ENCODE measurements around the gene PER3. TPM values are rescaled to one million over a fixed set of nuclear protein-coding genes. Genes with fewer than 3 reads are reported as not detected.

Gene PER3
- total and polyA plus RNA-seq, 2 of the 4 experiments (the other 2 are of a cell fraction) = 3.4 to 4.2 TPM

- ChIA-PET CTCF (no interaction called here), POLR2A (ENCODE audit: unreplicated experiment) (no interaction called here)
- 70% methylated on average over 7 of the region's 15 CpGs; no CpG with 5 or more reads in 1 of the 2 experiments for WGBS, 2 experiments (ENCODE audit: extremely low coverage in 2 of 2, insufficient read length in 1 of 2)
- 0 out of 2 replicates have a peak, but pooled peaks cover 1% of the 10 kb centered on the region for H3K9me1 ChIP-seq (ENCODE audit: insufficient read depth, low read length)
- in situ Hi-C loops (cut with MboI; ENCODE audit: low sequenced_read_pairs) (no loop called here), dilution Hi-C loops (cut with HindIII; ENCODE audit: low sequenced_read_pairs, unreplicated experiment) (no loop called here), intact Hi-C loops (cut with micrococcal nuclease) (no loop called here)
- BruUV-seq (replicated peaks) = no TSS peak
- H4K20me1 ChIP-seq (ENCODE audit: insufficient read depth, low read length) = no peaks in the 10 kb centered on the region
- H3K4ac ChIP-seq (ENCODE audit: low read depth, low read length) = no peak overlapping the region
- no peaks in the 10 kb centered on the region for H3K79me1 ChIP-seq (ENCODE audit: low read depth in 1 of 2, low read length in 2 of 2)
- H4K91ac ChIP-seq (ENCODE audit: insufficient read depth, low read depth, low read length) = no peak overlapping the region
- no peak overlapping the region for H4K5ac ChIP-seq (ENCODE audit: low read depth, low read length)
- H3K4me2 ChIP-seq (ENCODE audit: low read depth, low read length) = no peak overlapping the region
- H3K56ac ChIP-seq (ENCODE audit: extremely low read depth, insufficient read depth, low read length) = no peak overlapping the region
- TF ChIP-seq MAZ (IDR thresholded peaks at IDR 0.05; ENCODE audit: borderline replicate concordance, low read depth, low read length) (no peak), SMC3 (IDR thresholded peaks at IDR 0.05; ENCODE audit: low read depth, low read length) (no peak), CHD1 (IDR thresholded peaks at IDR 0.05; ENCODE audit: low read depth, low read length) (no peak), MXI1 (IDR thresholded peaks at IDR 0.05; ENCODE audit: borderline replicate concordance, low read depth, low read length) (no peak), FOS (IDR thresholded peaks at IDR 0.05; ENCODE audit: low read depth, low read length) (no peak), POLR2A (IDR thresholded peaks at IDR 0.05; ENCODE audit: low read depth, low read length) (no peak), MAFK (IDR thresholded peaks at IDR 0.05; ENCODE audit: low read depth, low read length) (no peak), RAD21 (IDR thresholded peaks at IDR 0.05; ENCODE audit: low read length) (no peak), RFX5 (IDR thresholded peaks at IDR 0.05; ENCODE audit: low read depth, low read length) (no peak), CEBPB (IDR thresholded peaks at IDR 0.05; ENCODE audit: low read depth, low read length) (no peak), NFE2L2 (IDR thresholded peaks at IDR 0.05; ENCODE audit: low read depth, low read length) (no peak)
- TF ChIP-seq, protein P1, sequence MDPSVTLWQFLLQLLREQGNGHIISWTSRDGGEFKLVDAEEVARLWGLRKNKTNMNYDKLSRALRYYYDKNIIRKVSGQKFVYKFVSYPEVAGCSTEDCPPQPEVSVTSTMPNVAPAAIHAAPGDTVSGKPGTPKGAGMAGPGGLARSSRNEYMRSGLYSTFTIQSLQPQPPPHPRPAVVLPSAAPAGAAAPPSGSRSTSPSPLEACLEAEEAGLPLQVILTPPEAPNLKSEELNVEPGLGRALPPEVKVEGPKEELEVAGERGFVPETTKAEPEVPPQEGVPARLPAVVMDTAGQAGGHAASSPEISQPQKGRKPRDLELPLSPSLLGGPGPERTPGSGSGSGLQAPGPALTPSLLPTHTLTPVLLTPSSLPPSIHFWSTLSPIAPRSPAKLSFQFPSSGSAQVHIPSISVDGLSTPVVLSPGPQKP (IDR thresholded peaks at IDR 0.05; ENCODE audit: borderline replicate concordance, low read depth, low read length) = no peak
- TF ChIP-seq, protein P2, sequence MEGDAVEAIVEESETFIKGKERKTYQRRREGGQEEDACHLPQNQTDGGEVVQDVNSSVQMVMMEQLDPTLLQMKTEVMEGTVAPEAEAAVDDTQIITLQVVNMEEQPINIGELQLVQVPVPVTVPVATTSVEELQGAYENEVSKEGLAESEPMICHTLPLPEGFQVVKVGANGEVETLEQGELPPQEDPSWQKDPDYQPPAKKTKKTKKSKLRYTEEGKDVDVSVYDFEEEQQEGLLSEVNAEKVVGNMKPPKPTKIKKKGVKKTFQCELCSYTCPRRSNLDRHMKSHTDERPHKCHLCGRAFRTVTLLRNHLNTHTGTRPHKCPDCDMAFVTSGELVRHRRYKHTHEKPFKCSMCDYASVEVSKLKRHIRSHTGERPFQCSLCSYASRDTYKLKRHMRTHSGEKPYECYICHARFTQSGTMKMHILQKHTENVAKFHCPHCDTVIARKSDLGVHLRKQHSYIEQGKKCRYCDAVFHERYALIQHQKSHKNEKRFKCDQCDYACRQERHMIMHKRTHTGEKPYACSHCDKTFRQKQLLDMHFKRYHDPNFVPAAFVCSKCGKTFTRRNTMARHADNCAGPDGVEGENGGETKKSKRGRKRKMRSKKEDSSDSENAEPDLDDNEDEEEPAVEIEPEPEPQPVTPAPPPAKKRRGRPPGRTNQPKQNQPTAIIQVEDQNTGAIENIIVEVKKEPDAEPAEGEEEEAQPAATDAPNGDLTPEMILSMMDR (conservative IDR thresholded peaks at IDR 0.05; ENCODE audit: low read depth, low read length) = no peak
- H3K27ac ChIP-seq (ENCODE audit: insufficient read depth, low read length) = no peak overlapping the region
- no peak overlapping the region for H3K4me3 ChIP-seq (ENCODE audit: insufficient read depth, low read depth, low read length)
- H3K9ac ChIP-seq (ENCODE audit: low read depth, low read length) = no peak overlapping the region
- H2BK15ac ChIP-seq (ENCODE audit: low read depth, low read length) = no peak overlapping the region
- no peak overlapping the region for H3K18ac ChIP-seq (ENCODE audit: low read depth, low read length)
- H3K23ac ChIP-seq (ENCODE audit: low read depth, low read length) = no peak overlapping the region
- no peaks in the 10 kb centered on the region for H3K4me1 ChIP-seq (ENCODE audit: control insufficient read depth, insufficient read depth, low read length)
- H3K27me3 ChIP-seq (ENCODE audit: control insufficient read depth, insufficient read depth, low read length) = no peaks in the 10 kb centered on the region; the same call in 1 of the 2 replicates
- no peak overlapping the region for H4K8ac ChIP-seq (ENCODE audit: low read depth in 2 of 2, low read length in 2 of 2)
- no peaks in the 10 kb centered on the region for H3K36me3 ChIP-seq (ENCODE audit: control insufficient read depth, insufficient read depth, low read length)
- no peak for ATAC-seq (ENCODE audit: low read depth)
- no peak overlapping the region for H2BK120ac ChIP-seq (ENCODE audit: low read depth, low read length)
- H2BK5ac ChIP-seq (ENCODE audit: low read depth, low read length, poor library complexity, severe bottlenecking) = no peak overlapping the region
- H2BK20ac ChIP-seq (ENCODE audit: low read depth, low read length) = no peak overlapping the region
- no peak for DNase-seq
- no peak overlapping the region for H2AK9ac ChIP-seq (replicated peaks; ENCODE audit: low read depth, low read length, poor library complexity)
- no peak overlapping the region for H3K14ac ChIP-seq (replicated peaks; ENCODE audit: low read depth, low read length)
- H2AFZ ChIP-seq (replicated peaks; ENCODE audit: low read length, poor library complexity) = no peak overlapping the region
- H3K9me3 ChIP-seq (ENCODE audit: control insufficient read depth, insufficient read depth, low read length) = no peaks in the 10 kb centered on the region
- H2AK5ac ChIP-seq (ENCODE audit: low read depth, low read length) = no peak overlapping the region
These were observed 72.3 kb downstream of the PER3 start for GRCh38 chr1:7856345-7856744.
